Subcutaneous adipose tissue (tissue), 4 donors: ENCODE results near the gene L2HGDH. TPM values are rescaled to one million over a fixed set of nuclear protein-coding genes. Genes with fewer than 3 reads are reported as not detected.

Experiments used
- total RNA-seq, 4 donors: library from RNA; depleted of rRNA; stranded (reverse); fragments of >200 nt; gene quantifications; one replicate each; pipeline ENCODE4 v1.1.0, GENCODE V29; 2016
- TF ChIP-seq, protein P1 (sequence below): fragments of 450-650 bp; IDR thresholded peaks from one replicate; pipeline ENCODE4 v1.5.1; 2016; ENCODE audit warnings: low read depth, mild to moderate bottlenecking, control low read depth, antibody characterized with exemption, moderate library complexity

L2HGDH gene
- total RNA-seq, 4 donors from 2014 or later, result 3.1 to 6.7 (median 4.6) TPM

DNA sequence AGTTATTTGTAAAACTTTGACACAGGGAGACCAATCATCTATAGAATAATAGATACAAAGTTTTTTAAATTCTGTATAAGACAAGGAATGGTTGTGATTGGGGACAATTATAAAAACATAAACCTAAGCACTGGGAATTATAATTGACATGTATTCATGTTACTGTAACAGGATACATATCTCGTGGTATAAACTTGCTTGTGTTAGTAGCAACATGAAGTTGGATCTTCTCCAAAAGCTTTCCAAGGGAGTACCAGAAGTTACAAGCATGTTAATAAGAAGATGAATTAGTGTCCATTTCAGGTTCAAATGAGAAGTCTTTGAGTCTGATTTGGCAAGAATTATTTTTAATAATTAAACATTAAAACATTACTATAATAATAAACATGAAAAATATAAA lies 42.5 kb upstream of the L2HGDH start:
- TF ChIP-seq, protein P1, sequence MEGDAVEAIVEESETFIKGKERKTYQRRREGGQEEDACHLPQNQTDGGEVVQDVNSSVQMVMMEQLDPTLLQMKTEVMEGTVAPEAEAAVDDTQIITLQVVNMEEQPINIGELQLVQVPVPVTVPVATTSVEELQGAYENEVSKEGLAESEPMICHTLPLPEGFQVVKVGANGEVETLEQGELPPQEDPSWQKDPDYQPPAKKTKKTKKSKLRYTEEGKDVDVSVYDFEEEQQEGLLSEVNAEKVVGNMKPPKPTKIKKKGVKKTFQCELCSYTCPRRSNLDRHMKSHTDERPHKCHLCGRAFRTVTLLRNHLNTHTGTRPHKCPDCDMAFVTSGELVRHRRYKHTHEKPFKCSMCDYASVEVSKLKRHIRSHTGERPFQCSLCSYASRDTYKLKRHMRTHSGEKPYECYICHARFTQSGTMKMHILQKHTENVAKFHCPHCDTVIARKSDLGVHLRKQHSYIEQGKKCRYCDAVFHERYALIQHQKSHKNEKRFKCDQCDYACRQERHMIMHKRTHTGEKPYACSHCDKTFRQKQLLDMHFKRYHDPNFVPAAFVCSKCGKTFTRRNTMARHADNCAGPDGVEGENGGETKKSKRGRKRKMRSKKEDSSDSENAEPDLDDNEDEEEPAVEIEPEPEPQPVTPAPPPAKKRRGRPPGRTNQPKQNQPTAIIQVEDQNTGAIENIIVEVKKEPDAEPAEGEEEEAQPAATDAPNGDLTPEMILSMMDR, result no peak

GRCh38 chr14:50353126-50353525 lies 41.1 kb upstream of the L2HGDH start:
- TF ChIP-seq, protein P1, result no peak

GRCh38 chr14:50352584-50352983 lies 40.6 kb upstream of the L2HGDH start:
- TF ChIP-seq, protein P1, result no peak

GRCh38 chr14:50350975-50351374 lies 38.9 kb upstream of the L2HGDH start:
- TF ChIP-seq, protein P1, result no peak

GRCh38 chr14:50348933-50349332 lies 36.9 kb upstream of the L2HGDH start:
- TF ChIP-seq, protein P1, result no peak

DNA sequence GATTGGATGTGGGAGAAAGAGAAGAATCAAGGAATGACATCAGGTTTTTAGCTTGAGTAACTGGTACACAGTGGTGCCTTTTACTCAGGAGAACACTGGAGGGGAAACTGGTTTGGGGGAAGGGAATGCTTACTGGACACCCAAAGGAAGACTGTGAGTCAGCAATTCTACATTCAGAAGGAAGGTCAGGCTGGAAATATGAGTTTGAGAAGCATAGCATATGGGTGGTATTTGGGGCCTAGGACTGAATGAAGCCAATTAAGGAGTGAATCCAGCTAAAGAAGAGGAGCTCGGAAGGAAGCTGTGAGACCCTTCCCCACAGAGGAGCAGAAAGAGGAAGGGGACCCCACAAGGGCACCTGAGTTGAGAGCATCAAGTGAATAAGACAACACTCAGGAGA lies 35.5 kb upstream of the L2HGDH start:
- TF ChIP-seq, protein P1, result no peak

GRCh38 chr14:50345846-50346422 lies 33.9 kb upstream of the L2HGDH start:
- TF ChIP-seq, protein P1, result no peak
